ENCODE measurements around the gene EXOC3L1. TPM values are rescaled to one million over a fixed set of nuclear protein-coding genes. Genes with fewer than 3 reads are reported as not detected.
A peak's percentile ranks its signal among the peaks of the same experiment; 100 is the strongest.

Gene EXOC3L1
- total and polyA plus RNA-seq, 2 of the 13 experiments (the other 11 are each of a cell fraction or from before 2014, with no cell fraction given), result 0.12 TPM; not detected in 1

DNA sequence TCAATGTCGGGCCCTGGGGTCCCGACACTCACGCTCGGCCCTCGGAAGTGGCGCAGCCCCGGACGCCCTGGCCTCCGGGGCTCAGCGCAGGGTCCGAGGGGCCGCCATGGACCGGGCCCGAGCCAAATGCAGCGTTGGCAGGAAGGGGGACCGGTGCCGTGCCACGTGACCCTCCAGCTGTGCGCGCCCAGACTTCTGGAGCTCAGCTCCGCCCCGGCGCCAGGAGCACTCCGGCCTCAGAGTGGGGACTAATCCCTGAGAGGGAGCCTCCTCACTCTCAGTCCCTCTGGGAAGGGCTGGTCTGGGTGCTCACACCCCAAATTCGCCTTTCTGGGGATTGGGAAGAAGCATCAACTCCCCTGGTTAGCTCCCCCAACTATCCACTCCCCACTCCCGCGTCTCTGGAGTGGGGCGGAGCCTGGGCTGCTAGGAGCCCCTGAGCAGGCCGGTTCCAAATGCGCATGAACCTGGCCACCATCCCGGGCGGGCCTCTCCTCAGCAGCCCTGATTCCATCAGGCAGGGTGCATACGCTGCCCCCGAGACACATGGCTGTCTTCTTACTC is 39.0 kb downstream of the EXOC3L1 start, which contains the start of gene B3GNT9 (continued):
- peak; percentile 66; the same call in 1 of the 2 replicates for TF ChIP-seq MXD4 (CRISPR knock-in tag; IDR thresholded peaks at IDR 0.05)
- no peak for TF ChIP-seq ZNF660 (CRISPR knock-in tag; IDR thresholded peaks at IDR 0.05; ENCODE audit: borderline replicate concordance, low read depth)
- TF ChIP-seq, protein P1, sequence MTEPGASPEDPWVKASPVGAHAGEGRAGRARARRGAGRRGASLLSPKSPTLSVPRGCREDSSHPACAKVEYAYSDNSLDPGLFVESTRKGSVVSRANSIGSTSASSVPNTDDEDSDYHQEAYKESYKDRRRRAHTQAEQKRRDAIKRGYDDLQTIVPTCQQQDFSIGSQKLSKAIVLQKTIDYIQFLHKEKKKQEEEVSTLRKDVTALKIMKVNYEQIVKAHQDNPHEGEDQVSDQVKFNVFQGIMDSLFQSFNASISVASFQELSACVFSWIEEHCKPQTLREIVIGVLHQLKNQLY (CRISPR knock-in tag; IDR thresholded peaks at IDR 0.05), result no peak
- peak; percentile 90 for TF ChIP-seq YEATS4 (CRISPR knock-in tag; IDR thresholded peaks at IDR 0.05; ENCODE audit: borderline replicate concordance)
- no peak for TF ChIP-seq NFATC3 (CRISPR knock-in tag; IDR thresholded peaks at IDR 0.05)
- TF ChIP-seq KLF11 (CRISPR knock-in tag; IDR thresholded peaks at IDR 0.05), result no peak
- TF ChIP-seq ZNF468 (CRISPR knock-in tag; IDR thresholded peaks at IDR 0.05), result no peak
- peak; percentile 70; the same call in 1 of the 2 replicates for TF ChIP-seq ZNF501 (CRISPR knock-in tag; IDR thresholded peaks at IDR 0.05)
- TF ChIP-seq SALL2 (CRISPR knock-in tag; IDR thresholded peaks at IDR 0.05), result peak; percentile 63; the same call in 1 of the 2 replicates
- TF ChIP-seq HIVEP1 (CRISPR knock-in tag; IDR thresholded peaks at IDR 0.05), result 0 out of 2 replicates have a peak, but pooled peaks have one; percentile 6
- TF ChIP-seq, protein P2, sequence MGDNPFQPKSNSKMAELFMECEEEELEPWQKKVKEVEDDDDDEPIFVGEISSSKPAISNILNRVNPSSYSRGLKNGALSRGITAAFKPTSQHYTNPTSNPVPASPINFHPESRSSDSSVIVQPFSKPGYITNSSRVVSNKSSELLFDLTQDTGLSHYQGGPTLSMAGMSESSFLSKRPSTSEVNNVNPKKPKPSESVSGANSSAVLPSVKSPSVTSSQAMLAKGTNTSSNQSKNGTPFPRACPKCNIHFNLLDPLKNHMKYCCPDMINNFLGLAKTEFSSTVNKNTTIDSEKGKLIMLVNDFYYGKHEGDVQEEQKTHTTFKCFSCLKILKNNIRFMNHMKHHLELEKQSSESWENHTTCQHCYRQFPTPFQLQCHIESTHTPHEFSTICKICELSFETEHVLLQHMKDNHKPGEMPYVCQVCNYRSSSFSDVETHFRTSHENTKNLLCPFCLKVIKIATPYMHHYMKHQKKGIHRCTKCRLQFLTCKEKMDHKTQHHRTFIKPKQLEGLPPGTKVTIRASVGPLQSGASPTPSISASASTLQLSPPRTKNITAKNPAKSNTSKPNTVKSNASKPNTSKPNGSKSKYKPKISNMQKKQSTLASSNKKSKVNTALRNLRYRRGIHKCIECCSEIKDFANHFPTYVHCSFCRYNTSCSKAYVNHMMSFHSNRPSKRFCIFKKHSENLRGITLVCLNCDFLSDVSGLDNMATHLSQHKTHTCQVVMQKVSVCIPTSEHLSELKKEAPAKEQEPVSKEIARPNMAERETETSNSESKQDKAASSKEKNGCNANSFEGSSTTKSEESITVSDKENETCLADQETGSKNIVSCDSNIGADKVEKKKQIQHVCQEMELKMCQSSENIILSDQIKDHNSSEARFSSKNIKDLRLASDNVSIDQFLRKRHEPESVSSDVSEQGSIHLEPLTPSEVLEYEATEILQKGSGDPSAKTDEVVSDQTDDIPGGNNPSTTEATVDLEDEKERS (CRISPR knock-in tag; IDR thresholded peaks at IDR 0.05), result no peak
- TF ChIP-seq, protein P3, sequence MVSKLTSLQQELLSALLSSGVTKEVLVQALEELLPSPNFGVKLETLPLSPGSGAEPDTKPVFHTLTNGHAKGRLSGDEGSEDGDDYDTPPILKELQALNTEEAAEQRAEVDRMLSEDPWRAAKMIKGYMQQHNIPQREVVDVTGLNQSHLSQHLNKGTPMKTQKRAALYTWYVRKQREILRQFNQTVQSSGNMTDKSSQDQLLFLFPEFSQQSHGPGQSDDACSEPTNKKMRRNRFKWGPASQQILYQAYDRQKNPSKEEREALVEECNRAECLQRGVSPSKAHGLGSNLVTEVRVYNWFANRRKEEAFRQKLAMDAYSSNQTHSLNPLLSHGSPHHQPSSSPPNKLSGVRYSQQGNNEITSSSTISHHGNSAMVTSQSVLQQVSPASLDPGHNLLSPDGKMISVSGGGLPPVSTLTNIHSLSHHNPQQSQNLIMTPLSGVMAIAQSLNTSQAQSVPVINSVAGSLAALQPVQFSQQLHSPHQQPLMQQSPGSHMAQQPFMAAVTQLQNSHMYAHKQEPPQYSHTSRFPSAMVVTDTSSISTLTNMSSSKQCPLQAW (CRISPR knock-in tag; IDR thresholded peaks at IDR 0.05), result peak; percentile 74
- TF ChIP-seq, protein P4, sequence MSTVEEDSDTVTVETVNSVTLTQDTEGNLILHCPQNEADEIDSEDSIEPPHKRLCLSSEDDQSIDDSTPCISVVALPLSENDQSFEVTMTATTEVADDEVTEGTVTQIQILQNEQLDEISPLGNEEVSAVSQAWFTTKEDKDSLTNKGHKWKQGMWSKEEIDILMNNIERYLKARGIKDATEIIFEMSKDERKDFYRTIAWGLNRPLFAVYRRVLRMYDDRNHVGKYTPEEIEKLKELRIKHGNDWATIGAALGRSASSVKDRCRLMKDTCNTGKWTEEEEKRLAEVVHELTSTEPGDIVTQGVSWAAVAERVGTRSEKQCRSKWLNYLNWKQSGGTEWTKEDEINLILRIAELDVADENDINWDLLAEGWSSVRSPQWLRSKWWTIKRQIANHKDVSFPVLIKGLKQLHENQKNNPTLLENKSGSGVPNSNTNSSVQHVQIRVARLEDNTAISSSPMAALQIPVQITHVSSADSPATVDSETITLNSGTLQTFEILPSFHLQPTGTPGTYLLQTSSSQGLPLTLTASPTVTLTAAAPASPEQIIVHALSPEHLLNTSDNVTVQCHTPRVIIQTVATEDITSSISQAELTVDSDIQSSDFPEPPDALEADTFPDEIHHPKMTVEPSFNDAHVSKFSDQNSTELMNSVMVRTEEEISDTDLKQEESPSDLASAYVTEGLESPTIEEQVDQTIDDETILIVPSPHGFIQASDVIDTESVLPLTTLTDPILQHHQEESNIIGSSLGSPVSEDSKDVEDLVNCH (CRISPR knock-in tag; IDR thresholded peaks at IDR 0.05), result no peak
- TF ChIP-seq, protein P5, sequence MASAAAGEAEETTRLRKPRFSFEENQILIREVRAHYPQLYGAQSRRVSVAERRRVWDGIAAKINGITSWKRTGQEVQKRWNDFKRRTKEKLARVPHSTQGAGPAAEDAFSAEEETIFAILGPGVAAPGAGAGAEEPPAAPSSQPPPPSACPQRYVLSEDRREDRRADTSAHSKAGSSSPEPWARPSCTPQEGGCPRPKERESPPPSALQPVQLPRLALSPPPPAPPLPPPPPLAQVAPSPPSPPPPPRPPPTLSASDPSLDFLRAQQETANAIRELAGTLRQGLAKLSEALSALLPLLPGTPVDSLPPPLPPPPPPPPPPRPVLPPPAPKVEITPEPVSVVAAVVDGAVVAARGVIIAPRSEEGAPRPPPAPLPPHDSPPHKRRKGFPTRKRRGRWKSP (CRISPR knock-in tag; IDR thresholded peaks at IDR 0.05), result no peak
- TF ChIP-seq, protein P6, sequence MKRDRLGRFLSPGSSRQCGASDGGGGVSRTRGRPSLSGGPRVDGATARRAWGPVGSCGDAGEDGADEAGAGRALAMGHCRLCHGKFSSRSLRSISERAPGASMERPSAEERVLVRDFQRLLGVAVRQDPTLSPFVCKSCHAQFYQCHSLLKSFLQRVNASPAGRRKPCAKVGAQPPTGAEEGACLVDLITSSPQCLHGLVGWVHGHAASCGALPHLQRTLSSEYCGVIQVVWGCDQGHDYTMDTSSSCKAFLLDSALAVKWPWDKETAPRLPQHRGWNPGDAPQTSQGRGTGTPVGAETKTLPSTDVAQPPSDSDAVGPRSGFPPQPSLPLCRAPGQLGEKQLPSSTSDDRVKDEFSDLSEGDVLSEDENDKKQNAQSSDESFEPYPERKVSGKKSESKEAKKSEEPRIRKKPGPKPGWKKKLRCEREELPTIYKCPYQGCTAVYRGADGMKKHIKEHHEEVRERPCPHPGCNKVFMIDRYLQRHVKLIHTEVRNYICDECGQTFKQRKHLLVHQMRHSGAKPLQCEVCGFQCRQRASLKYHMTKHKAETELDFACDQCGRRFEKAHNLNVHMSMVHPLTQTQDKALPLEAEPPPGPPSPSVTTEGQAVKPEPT (CRISPR knock-in tag; IDR thresholded peaks at IDR 0.05; ENCODE audit: low read depth), result peak; percentile 73; the same call in 1 of the 2 replicates
- TF ChIP-seq RAD21 (CRISPR knock-in tag; IDR thresholded peaks at IDR 0.05), result 0 out of 2 replicates have a peak, but pooled peaks have one; percentile 15
- TF ChIP-seq, protein P7, sequence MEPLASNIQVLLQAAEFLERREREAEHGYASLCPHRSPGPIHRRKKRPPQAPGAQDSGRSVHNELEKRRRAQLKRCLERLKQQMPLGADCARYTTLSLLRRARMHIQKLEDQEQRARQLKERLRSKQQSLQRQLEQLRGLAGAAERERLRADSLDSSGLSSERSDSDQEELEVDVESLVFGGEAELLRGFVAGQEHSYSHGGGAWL (CRISPR knock-in tag; IDR thresholded peaks at IDR 0.05), result 0 out of 2 replicates have a peak, but pooled peaks have one; percentile 41
- TF ChIP-seq NCOA1 (CRISPR knock-in tag; IDR thresholded peaks at IDR 0.05), result no peak

Data from HepG2 (cell line).